Testis (tissue), 2 donors: ENCODE measurements around the gene LOXL3.

Experiments
- CTCF ChIP-seq, 3 experiments: fragments of 450-650 bp in 2 of 3; fragments of 200-600 bp in 1 of 3; sonication (generic) in 1 of 3; IDR thresholded peaks; one replicate each; pipeline ENCODE4 v1.5.1; 2016 to 2019; ENCODE audit warnings: antibody characterized with exemption in 3 of 3, mild to moderate bottlenecking in 2 of 3, moderate library complexity in 1 of 3
- POLR2A ChIP-seq: fragments of 450-650 bp; IDR thresholded peaks from one replicate; pipeline ENCODE4 v1.6.1; 2017; ENCODE audit warnings: antibody characterized with exemption, mild to moderate bottlenecking, moderate library complexity

DNA sequence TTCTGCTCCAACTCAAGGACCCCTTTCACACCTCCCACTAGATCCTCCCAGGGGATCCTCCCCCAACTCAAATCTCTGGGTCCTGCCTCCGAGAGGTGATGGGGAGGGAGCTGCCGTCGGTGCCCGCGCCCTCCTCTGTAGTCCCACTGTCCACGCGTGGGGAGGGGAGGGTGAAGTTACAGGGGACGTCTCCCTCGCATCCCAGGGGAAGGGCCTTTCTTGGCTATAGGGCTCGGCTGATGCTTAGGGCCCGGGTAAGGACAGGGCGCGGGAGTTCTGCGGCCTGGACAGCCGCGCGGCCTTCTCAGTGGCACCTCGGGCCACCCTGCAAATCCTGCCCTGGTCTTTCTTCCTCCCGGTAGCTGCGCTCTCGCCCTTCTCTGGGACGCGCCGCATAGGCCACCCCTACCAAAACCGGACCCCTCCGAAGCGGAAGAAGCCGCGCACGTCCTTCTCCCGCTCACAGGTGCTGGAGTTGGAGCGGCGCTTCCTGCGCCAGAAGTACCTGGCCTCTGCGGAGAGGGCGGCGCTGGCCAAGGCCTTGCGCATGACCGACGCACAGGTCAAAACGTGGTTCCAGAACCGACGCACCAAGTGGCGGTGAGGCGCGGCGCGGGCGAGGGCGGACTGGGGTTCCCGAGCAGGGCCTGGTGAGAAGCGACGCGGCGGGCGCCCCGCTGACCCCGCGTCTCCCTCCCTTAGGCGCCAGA, 38.3 kb downstream of the LOXL3 start:
- TF ChIP-seq CTCF (IDR thresholded peaks at IDR 0.05) (no peak), POLR2A (no peak)
